Ectodermal cell (in vitro differentiated cells): ENCODE measurements around the gene C12orf56.

Experiments
- H3K27ac ChIP-seq: 2 replicates; pipeline ENCODE4 v1.7.0; 2013; ENCODE audit warnings: mild to moderate bottlenecking, low read depth, low read length; ENCODE audit not compliant: insufficient read depth, poor library complexity, severe bottlenecking
- H3K27me3 ChIP-seq: 2 replicates; pipeline ENCODE4 v1.7.0; 2013; ENCODE audit warnings: mild to moderate bottlenecking, low read length; ENCODE audit not compliant: insufficient read depth, control insufficient read depth, poor library complexity, severe bottlenecking
- H3K36me3 ChIP-seq: one replicate; pipeline ENCODE4 v1.7.0; 2013; ENCODE audit warnings: low read length; ENCODE audit not compliant: control insufficient read depth, insufficient read depth
- H3K4me1 ChIP-seq: one replicate; pipeline ENCODE4 v1.7.0; 2013; ENCODE audit warnings: low read length; ENCODE audit not compliant: control insufficient read depth, insufficient read depth
- H3K4me3 ChIP-seq: 2 replicates; pipeline ENCODE4 v1.7.0; 2013; ENCODE audit warnings: low read depth, low read length, control low read depth; ENCODE audit not compliant: insufficient read depth
- H3K9me3 ChIP-seq: 2 replicates; pipeline ENCODE4 v1.7.0; 2013; ENCODE audit warnings: mild to moderate bottlenecking, low read length, moderate library complexity; ENCODE audit not compliant: control insufficient read depth
- WGBS, 2 experiments: methylation state at CpG; one replicate each; pipeline ENCODE4 v1.1.7; 2013; ENCODE audit warnings: missing lambda C conversion rate in 2 of 2; 5-methylcytosine and 5-hydroxymethylcytosine counted together

C12orf56 gene

GRCh38 chr12:64278421-64278820, 112.1 kb downstream of the C12orf56 start:
- Histone ChIP-seq H3K4me3 (no peak overlapping the region), H3K36me3 (no peaks in the 10 kb centered on the region), H3K27ac (no peak overlapping the region), H3K9me3 (no peaks in the 10 kb centered on the region), H3K4me1 (no peaks in the 10 kb centered on the region), H3K27me3 (no peaks in the 10 kb centered on the region)
- WGBS, 2 experiments: 96 to 100% methylated on average over 3 of the region's 4 CpGs

GRCh38 chr12:64273527-64274403, 116.8 kb downstream of the C12orf56 start:
- Histone ChIP-seq H3K27me3 (no peaks in the 10 kb centered on the region), H3K27ac (no peak overlapping the region), H3K4me3 (no peak overlapping the region), H3K9me3 (no peaks in the 10 kb centered on the region), H3K36me3 (no peaks in the 10 kb centered on the region), H3K4me1 (no peaks in the 10 kb centered on the region)
- 64 to 66% methylated on average over 11 of the region's 11 CpGs for WGBS, 2 experiments

GRCh38 chr12:64270411-64270810, 120.1 kb downstream of the C12orf56 start:
- Histone ChIP-seq H3K27me3 (no peaks in the 10 kb centered on the region), H3K4me1 (no peaks in the 10 kb centered on the region), H3K4me3 (no peak overlapping the region), H3K9me3 (no peaks in the 10 kb centered on the region), H3K36me3 (no peaks in the 10 kb centered on the region), H3K27ac (no peak overlapping the region)
- 94 to 100% methylated on average over 1 of the region's 1 CpG for WGBS, 2 experiments

- no peak overlapping the region for H3K27ac ChIP-seq
- H3K4me1 ChIP-seq: no peaks in the 10 kb centered on the region
- no peaks in the 10 kb centered on the region for H3K9me3 ChIP-seq
- no peaks in the 10 kb centered on the region for H3K36me3 ChIP-seq
- H3K27me3 ChIP-seq: no peaks in the 10 kb centered on the region
- H3K4me3 ChIP-seq: no peak overlapping the region
- 73 to 74% methylated on average over 2 of the region's 2 CpGs for WGBS, 2 experiments
Measured at GRCh38 chr12:64269161-64269560, 121.4 kb downstream of the C12orf56 start.

GRCh38 chr12:64268409-64268808, 122.1 kb downstream of the C12orf56 start:
- Histone ChIP-seq H3K4me1 (no peaks in the 10 kb centered on the region), H3K27ac (no peak overlapping the region), H3K27me3 (no peaks in the 10 kb centered on the region), H3K9me3 (no peaks in the 10 kb centered on the region), H3K4me3 (no peak overlapping the region), H3K36me3 (no peaks in the 10 kb centered on the region)
- 55 to 56% methylated on average over 1 to 2 of the region's 2 CpGs for WGBS, 2 experiments

- Histone ChIP-seq H3K36me3 (no peaks in the 10 kb centered on the region), H3K27me3 (no peaks in the 10 kb centered on the region), H3K9me3 (no peaks in the 10 kb centered on the region), H3K27ac (no peak overlapping the region), H3K4me1 (no peaks in the 10 kb centered on the region), H3K4me3 (no peak overlapping the region)
- WGBS, 2 experiments: 89 to 93% methylated on average over 2 of the region's 2 CpGs
Measured at GRCh38 chr12:64265839-64266238, 124.7 kb downstream of the C12orf56 start.

GRCh38 chr12:64261813-64262212, 128.7 kb downstream of the C12orf56 start:
- Histone ChIP-seq H3K27me3 (no peaks in the 10 kb centered on the region), H3K27ac (no peak overlapping the region), H3K9me3 (no peaks in the 10 kb centered on the region), H3K4me1 (no peaks in the 10 kb centered on the region), H3K36me3 (no peaks in the 10 kb centered on the region), H3K4me3 (no peak overlapping the region)
- WGBS, 2 experiments: 94 to 95% methylated on average over 4 of the region's 5 CpGs

GRCh38 chr12:64258576-64258975, 132.0 kb downstream of the C12orf56 start:
- WGBS, 2 experiments: 69 to 77% methylated on average over 3 of the region's 3 CpGs
- H3K27ac ChIP-seq: no peak overlapping the region
- no peaks in the 10 kb centered on the region for H3K36me3 ChIP-seq
- H3K27me3 ChIP-seq: no peaks in the 10 kb centered on the region
- no peak overlapping the region for H3K4me3 ChIP-seq
- no peaks in the 10 kb centered on the region for H3K9me3 ChIP-seq
- H3K4me1 ChIP-seq: no peaks in the 10 kb centered on the region

- Histone ChIP-seq H3K9me3 (no peaks in the 10 kb centered on the region), H3K27ac (no peak overlapping the region), H3K36me3 (no peaks in the 10 kb centered on the region), H3K4me3 (no peak overlapping the region), H3K4me1 (no peaks in the 10 kb centered on the region), H3K27me3 (no peaks in the 10 kb centered on the region)
- 78 to 91% methylated on average over 3 to 4 of the region's 4 CpGs for WGBS, 2 experiments
Measured at GRCh38 chr12:64256166-64256800, 134.3 kb downstream of the C12orf56 start.

- no peaks in the 10 kb centered on the region for H3K27me3 ChIP-seq
- H3K9me3 ChIP-seq: no peaks in the 10 kb centered on the region
- H3K27ac ChIP-seq: no peak overlapping the region
- H3K4me1 ChIP-seq: no peaks in the 10 kb centered on the region
- 83 to 93% methylated on average over 4 of the region's 4 CpGs for WGBS, 2 experiments
- no peak overlapping the region for H3K4me3 ChIP-seq
- no peaks in the 10 kb centered on the region for H3K36me3 ChIP-seq
Measured at GRCh38 chr12:64255249-64255648, 135.3 kb downstream of the C12orf56 start.
